HEK293 (cell line): Measurements from ENCODE around the gene SYNE2.

Experiments used
- CTCF ChIA-PET: fragments of 350-600 bp; formaldehyde crosslinking; extraction: SDS; loops from one replicate; lab custom pipeline; 2021; ENCODE audit warnings: antibody characterized with exemption; lab: Yijun Ruan, JAX
- POLR2A ChIA-PET: fragments of 300-600 bp; formaldehyde crosslinking; extraction: SDS; loops from one replicate; lab custom pipeline; 2020; ENCODE audit warnings: antibody characterized with exemption, inconsistent platforms; lab: Yijun Ruan, JAX
- H3K27ac ChIP-seq: fragments of 200-500 bp; sonication (Bioruptor generic); 2 replicates; pipeline ENCODE4 v1.5.1; 2014; ENCODE audit warnings: low read depth, low read length, control low read depth, inconsistent platforms; ENCODE audit errors: extremely low read depth
- H3K36me3 ChIP-seq, 2 experiments: fragments of 200-500 bp in 1 of 2; sonication (Bioruptor generic) in 1 of 2; 1 replicate in 1 of 2; 2 replicates in 1 of 2; pipeline ENCODE4 v1.5.1; 2014 to 2017; ENCODE audit warnings: inconsistent platforms in 2 of 2, low read length in 2 of 2; ENCODE audit not compliant: control insufficient read depth in 2 of 2, insufficient read depth in 1 of 2
- H3K4me1 ChIP-seq: fragments of 200-500 bp; sonication (Bioruptor generic); 2 replicates; pipeline ENCODE4 v1.5.1; 2014; ENCODE audit warnings: mild to moderate bottlenecking, low read length, inconsistent platforms; ENCODE audit not compliant: control insufficient read depth, insufficient read depth
- H3K4me3 ChIP-seq: 2 replicates; pipeline ENCODE4 v1.5.1; 2011; ENCODE audit warnings: low read depth, mild to moderate bottlenecking, control low read depth, low read length, moderate library complexity
- H3K9me3 ChIP-seq: fragments of 200-500 bp; sonication (Bioruptor generic); 2 replicates; pipeline ENCODE4 v1.5.1; 2014; ENCODE audit warnings: low read depth, low read length, inconsistent platforms; ENCODE audit not compliant: control insufficient read depth, insufficient read depth
- ELK4 ChIP-seq: IDR thresholded peaks from 2 replicates; pipeline ENCODE4 v1.6.1; 2011; ENCODE audit warnings: mild to moderate bottlenecking, low read depth, low read length, borderline replicate concordance
- GFI1B ChIP-seq: fragments of 450-650 bp; formaldehyde crosslinking; IDR thresholded peaks from 2 replicates; pipeline ENCODE4 v1.5.1; 2016; ENCODE audit warnings: missing biosample characterization, missing genetic modification characterization
- GLIS1 ChIP-seq: fragments of 450-650 bp; formaldehyde crosslinking; IDR thresholded peaks from 2 replicates; pipeline ENCODE4 v1.5.1; 2016; ENCODE audit warnings: missing biosample characterization, missing genetic modification characterization
- IKZF3 ChIP-seq: fragments of 450-650 bp; IDR thresholded peaks from 2 replicates; pipeline ENCODE4 v1.5.0; 2018; ENCODE audit warnings: missing biosample characterization, mild to moderate bottlenecking, missing genetic modification characterization, moderate library complexity
- KLF8 ChIP-seq: fragments of 450-650 bp; formaldehyde crosslinking; IDR thresholded peaks from 2 replicates; pipeline ENCODE4 v1.5.1; 2016; ENCODE audit warnings: missing biosample characterization, missing genetic modification characterization
- PRDM6 ChIP-seq: fragments of 450-650 bp; formaldehyde crosslinking; IDR thresholded peaks from 2 replicates; pipeline ENCODE4 v1.5.1; 2017; ENCODE audit warnings: missing biosample characterization, missing genetic modification characterization
- REPIN1 ChIP-seq: fragments of 450-650 bp; formaldehyde crosslinking; IDR thresholded peaks from 2 replicates; pipeline ENCODE4 v1.5.1; 2017; ENCODE audit warnings: missing biosample characterization, missing genetic modification characterization, low read depth
- SP7 ChIP-seq: fragments of 450-650 bp; formaldehyde crosslinking; IDR thresholded peaks from 2 replicates; pipeline ENCODE4 v1.5.1; 2016; ENCODE audit warnings: missing biosample characterization, missing genetic modification characterization
- TRIM28 ChIP-seq: IDR thresholded peaks from 2 replicates; pipeline ENCODE4 v1.6.1; 2011; ENCODE audit warnings: low read length, control low read depth, borderline replicate concordance
- TSHZ1 ChIP-seq: fragments of 450-650 bp; formaldehyde crosslinking; IDR thresholded peaks from 2 replicates; pipeline ENCODE4 v1.5.1; 2016; ENCODE audit warnings: missing biosample characterization, missing genetic modification characterization, borderline replicate concordance
- ZBTB17 ChIP-seq: fragments of 450-650 bp; formaldehyde crosslinking; IDR thresholded peaks from 2 replicates; pipeline ENCODE4 v1.5.1; 2016; ENCODE audit warnings: missing biosample characterization, missing genetic modification characterization
- ZBTB20 ChIP-seq: fragments of 450-650 bp; formaldehyde crosslinking; IDR thresholded peaks from 2 replicates; pipeline ENCODE4 v1.5.1; 2016; ENCODE audit warnings: missing biosample characterization, missing genetic modification characterization
- ZNF18 ChIP-seq: fragments of 450-650 bp; formaldehyde crosslinking; IDR thresholded peaks from 2 replicates; pipeline ENCODE4 v1.5.1; 2016; ENCODE audit warnings: missing biosample characterization, missing genetic modification characterization
- ZNF362 ChIP-seq: fragments of 450-650 bp; formaldehyde crosslinking; IDR thresholded peaks from 2 replicates; pipeline ENCODE4 v1.5.1; 2016; ENCODE audit warnings: missing biosample characterization, missing genetic modification characterization
- ZNF366 ChIP-seq: fragments of 450-650 bp; formaldehyde crosslinking; conservative IDR thresholded peaks from 2 replicates; pipeline ENCODE4 v1.5.1; 2016; ENCODE audit warnings: missing biosample characterization, missing genetic modification characterization
- ZNF394 ChIP-seq: fragments of 450-650 bp; formaldehyde crosslinking; IDR thresholded peaks from 2 replicates; pipeline ENCODE4 v1.5.1; 2016; ENCODE audit warnings: missing biosample characterization, missing genetic modification characterization, mild to moderate bottlenecking, moderate library complexity, borderline replicate concordance
- ZNF530 ChIP-seq: fragments of 450-650 bp; formaldehyde crosslinking; IDR thresholded peaks from 2 replicates; pipeline ENCODE4 v1.5.1; 2016; ENCODE audit warnings: low read depth, missing biosample characterization, missing genetic modification characterization
- ZNF600 ChIP-seq: fragments of 450-650 bp; formaldehyde crosslinking; IDR thresholded peaks from 2 replicates; pipeline ENCODE4 v1.5.1; 2016; ENCODE audit warnings: missing biosample characterization, missing genetic modification characterization
- ZNF626 ChIP-seq: fragments of 450-650 bp; sonication (Bioruptor Pico); formaldehyde crosslinking; IDR thresholded peaks from 2 replicates; pipeline ENCODE4 v1.5.1; 2018; ENCODE audit warnings: missing biosample characterization, missing genetic modification characterization, inconsistent platforms
- ZSCAN30 ChIP-seq: fragments of 450-650 bp; IDR thresholded peaks from 2 replicates; pipeline ENCODE4 v1.5.1; 2018; ENCODE audit warnings: missing biosample characterization, mild to moderate bottlenecking, missing genetic modification characterization, moderate library complexity
- ZXDB ChIP-seq: fragments of 450-650 bp; formaldehyde crosslinking; IDR thresholded peaks from 2 replicates; pipeline ENCODE4 v1.5.1; 2016; ENCODE audit warnings: missing biosample characterization, missing genetic modification characterization

SYNE2 gene

GRCh38 chr14:63895510-63895909 lies 42.7 kb downstream of the SYNE2 start:
- no peak overlapping the region for H3K27ac ChIP-seq
- CTCF ChIA-PET, result no interaction called here
- H3K36me3 ChIP-seq, result no peaks in the 10 kb centered on the region
- peaks cover 30% of the 10 kb centered on the region for H3K4me1 ChIP-seq
- peak; percentile 79; the same call in 1 of the 2 replicates for TF ChIP-seq ZNF362 (tag by site-specific recombination)
- TF ChIP-seq ZXDB (tag by site-specific recombination), result no peak
- no peak overlapping the region for H3K4me3 ChIP-seq
- H3K9me3 ChIP-seq, result no peaks in the 10 kb centered on the region
- POLR2A ChIA-PET, result no interaction called here

GRCh38 chr14:63896278-63896720 lies 43.5 kb downstream of the SYNE2 start:
- POLR2A ChIA-PET, result no interaction called here
- no peaks in the 10 kb centered on the region for H3K9me3 ChIP-seq
- TF ChIP-seq ELK4 (no peak), IKZF3 (tag by site-specific recombination) (0 out of 2 replicates have a peak, but pooled peaks have one; percentile 28), GFI1B (tag by site-specific recombination) (no peak), ZNF530 (no peak), TSHZ1 (no peak), ZNF600 (tag by site-specific recombination) (0 out of 2 replicates have a peak, but pooled peaks have one; percentile 32), ZNF18 (tag by site-specific recombination) (peak; percentile 36; the same call in 1 of the 2 replicates), SP7 (tag by site-specific recombination) (no peak), ZSCAN30 (tag by site-specific recombination) (0 out of 2 replicates have a peak, but pooled peaks have one; percentile 40), ZBTB17 (tag by site-specific recombination) (peak; percentile 68), ZNF394 (tag by site-specific recombination) (peak; percentile 46; the same call in 1 of the 2 replicates), ZBTB20 (tag by site-specific recombination) (peak; percentile 44), GLIS1 (tag by site-specific recombination) (peak; percentile 34; the same call in 1 of the 2 replicates), TRIM28 (peak; percentile 27; the same call in 1 of the 2 replicates), PRDM6 (tag by site-specific recombination) (peak; percentile 83; the same call in 1 of the 2 replicates), ZNF366 (0 out of 2 replicates have a peak, but pooled peaks have one; percentile 14), ZNF626 (no peak), KLF8 (0 out of 2 replicates have a peak, but pooled peaks have one; percentile 20), REPIN1 (tag by site-specific recombination) (no peak)
- TF ChIP-seq, all 188 proteins: peak for 12
- H3K4me3 ChIP-seq, result no peak overlapping the region
- peak overlapping the region; percentile 61 for H3K27ac ChIP-seq
- CTCF ChIA-PET, result no interaction called here
- H3K36me3 ChIP-seq, result no peaks in the 10 kb centered on the region
- H3K4me1 ChIP-seq, result peaks cover 22% of the 10 kb centered on the region
